Measurements from ENCODE around the gene ABCF2. TPM values are rescaled to one million over a fixed set of nuclear protein-coding genes. Genes with fewer than 3 reads are reported as not detected.

The ABCF2 gene
- total and polyA plus RNA-seq, 2 of the 13 experiments (the other 11 are each of a cell fraction or from before 2014, with no cell fraction given): 16.3 to 42.5 TPM

DNA sequence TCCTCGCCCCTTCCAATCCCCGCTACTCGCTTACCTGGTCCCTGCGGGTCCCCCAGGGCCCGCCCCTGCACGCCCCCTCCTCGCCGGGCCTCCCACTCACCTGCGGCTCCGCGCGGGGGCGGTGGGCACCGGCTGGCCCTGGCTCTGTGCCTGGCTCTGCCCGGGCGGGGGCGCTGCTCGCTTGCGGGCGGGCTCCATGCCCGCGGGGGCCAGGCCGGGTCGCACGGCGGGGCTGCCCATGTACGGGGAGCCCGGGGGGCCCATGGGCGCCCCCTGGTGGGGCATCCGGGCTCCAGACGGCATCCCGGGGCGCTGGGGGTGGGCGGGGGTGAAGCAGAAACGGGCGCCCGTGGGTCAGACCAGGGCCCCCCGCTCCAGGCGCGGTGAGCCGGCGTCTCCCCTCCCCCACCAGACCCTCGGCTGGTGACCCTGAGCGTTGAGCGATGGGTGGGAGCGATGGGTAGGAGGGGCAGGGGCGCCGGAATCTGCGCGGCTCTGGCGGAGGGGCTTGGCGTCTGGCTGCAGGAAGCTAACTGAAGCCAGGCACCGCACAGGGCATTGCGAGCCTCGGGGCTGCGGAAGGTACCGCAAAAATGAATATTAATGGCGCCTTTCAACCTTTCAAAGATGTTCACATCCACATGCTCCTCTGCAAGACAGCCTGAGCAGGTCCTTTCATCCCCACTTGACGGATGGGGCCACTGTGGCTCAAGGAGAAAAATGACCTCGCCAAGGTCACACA, 18.5 kb upstream of the ABCF2 start (continued):
- TF ChIP-seq PRDM10 (CRISPR knock-in tag; IDR thresholded peaks at IDR 0.05; ENCODE audit: low read depth): no peak
- TF ChIP-seq ARNTL (CRISPR knock-in tag; IDR thresholded peaks at IDR 0.05): no peak
- TF ChIP-seq SATB2 (CRISPR knock-in tag; IDR thresholded peaks at IDR 0.05): no peak
- no peak for TF ChIP-seq HMGA1 (CRISPR knock-in tag; conservative IDR thresholded peaks at IDR 0.05)
- TF ChIP-seq NFKBIZ (CRISPR knock-in tag; IDR thresholded peaks at IDR 0.05): no peak
- no peak for TF ChIP-seq IKZF5 (CRISPR knock-in tag; IDR thresholded peaks at IDR 0.05)
- 0 out of 2 replicates have a peak, but pooled peaks have one; percentile 37 for TF ChIP-seq KDM2A (CRISPR knock-in tag; IDR thresholded peaks at IDR 0.05; ENCODE audit: borderline replicate concordance, low read depth)
- TF ChIP-seq MXI1 (IDR thresholded peaks at IDR 0.05; ENCODE audit: borderline replicate concordance, low read depth, low read length): no peak
- no peak for TF ChIP-seq CBX1 (IDR thresholded peaks at IDR 0.05; ENCODE audit: low read depth)
- no peak for TF ChIP-seq SMAD9 (CRISPR knock-in tag; IDR thresholded peaks at IDR 0.05)
- no peak for TF ChIP-seq TFDP1 (CRISPR knock-in tag; IDR thresholded peaks at IDR 0.05; ENCODE audit: borderline replicate concordance)
- TF ChIP-seq PATZ1 (CRISPR knock-in tag; IDR thresholded peaks at IDR 0.05): peak; percentile 46; the same call in 1 of the 2 replicates
- TF ChIP-seq, protein P1, sequence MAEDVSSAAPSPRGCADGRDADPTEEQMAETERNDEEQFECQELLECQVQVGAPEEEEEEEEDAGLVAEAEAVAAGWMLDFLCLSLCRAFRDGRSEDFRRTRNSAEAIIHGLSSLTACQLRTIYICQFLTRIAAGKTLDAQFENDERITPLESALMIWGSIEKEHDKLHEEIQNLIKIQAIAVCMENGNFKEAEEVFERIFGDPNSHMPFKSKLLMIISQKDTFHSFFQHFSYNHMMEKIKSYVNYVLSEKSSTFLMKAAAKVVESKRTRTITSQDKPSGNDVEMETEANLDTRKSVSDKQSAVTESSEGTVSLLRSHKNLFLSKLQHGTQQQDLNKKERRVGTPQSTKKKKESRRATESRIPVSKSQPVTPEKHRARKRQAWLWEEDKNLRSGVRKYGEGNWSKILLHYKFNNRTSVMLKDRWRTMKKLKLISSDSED (CRISPR knock-in tag; IDR thresholded peaks at IDR 0.05): no peak
- no peak for TF ChIP-seq ARNT (IDR thresholded peaks at IDR 0.05)
- TF ChIP-seq ZNF703 (CRISPR knock-in tag; IDR thresholded peaks at IDR 0.05; ENCODE audit: borderline replicate concordance): no peak
- no peak for TF ChIP-seq THAP8 (CRISPR knock-in tag; IDR thresholded peaks at IDR 0.05; ENCODE audit: borderline replicate concordance)
- no peak for TF ChIP-seq TP53 (CRISPR knock-in tag; conservative IDR thresholded peaks at IDR 0.05)
- TF ChIP-seq SRF (IDR thresholded peaks at IDR 0.05; ENCODE audit: low read depth, low read length): peak; percentile 66
- TF ChIP-seq ZNF644 (CRISPR knock-in tag; IDR thresholded peaks at IDR 0.05; ENCODE audit: low read depth): no peak
- peak; percentile 45 for TF ChIP-seq YY1 (IDR thresholded peaks at IDR 0.05; ENCODE audit: insufficient read depth, insufficient replicate concordance, low read depth, low read length)
